ENCODE data around the gene RASA3.
"Not testable (repeated sequence)": the region's sequence is repeated elsewhere in the genome, so short reads cannot be mapped to it uniquely, and the experiment has no call there.

The RASA3 gene

GRCh38 chr13:114098689-114099056 is 33.8 kb downstream of the RASA3 start:
- DNase-seq = not testable (repeated sequence)

- no peak for DNase-seq
Observed at GRCh38 chr13:114097893-114098688, 34.3 kb downstream of the RASA3 start.

- DNase-seq = no peak
Observed at GRCh38 chr13:114097212-114097892, 35.1 kb downstream of the RASA3 start.

DNA sequence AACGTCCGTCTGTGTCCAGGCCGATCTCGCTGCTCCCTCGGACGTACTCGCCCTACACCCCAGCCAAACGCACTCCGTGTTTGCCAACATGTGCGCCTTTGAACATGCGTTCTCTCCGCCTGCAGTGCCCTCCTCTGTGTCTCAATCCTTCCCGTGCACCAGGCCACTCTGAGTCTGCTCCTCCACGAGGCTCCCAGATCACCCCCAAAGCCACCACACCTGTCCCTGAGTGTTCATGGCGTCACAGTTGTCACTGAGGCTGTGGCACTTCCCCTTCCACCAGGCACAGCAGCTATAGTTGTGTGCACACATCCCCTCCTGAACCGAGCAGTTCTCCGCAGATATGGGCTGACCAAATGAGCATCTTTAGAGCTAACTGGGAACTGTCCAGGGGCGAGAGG is 35.6 kb downstream of the RASA3 start:
- DNase-seq = no peak

DNA sequence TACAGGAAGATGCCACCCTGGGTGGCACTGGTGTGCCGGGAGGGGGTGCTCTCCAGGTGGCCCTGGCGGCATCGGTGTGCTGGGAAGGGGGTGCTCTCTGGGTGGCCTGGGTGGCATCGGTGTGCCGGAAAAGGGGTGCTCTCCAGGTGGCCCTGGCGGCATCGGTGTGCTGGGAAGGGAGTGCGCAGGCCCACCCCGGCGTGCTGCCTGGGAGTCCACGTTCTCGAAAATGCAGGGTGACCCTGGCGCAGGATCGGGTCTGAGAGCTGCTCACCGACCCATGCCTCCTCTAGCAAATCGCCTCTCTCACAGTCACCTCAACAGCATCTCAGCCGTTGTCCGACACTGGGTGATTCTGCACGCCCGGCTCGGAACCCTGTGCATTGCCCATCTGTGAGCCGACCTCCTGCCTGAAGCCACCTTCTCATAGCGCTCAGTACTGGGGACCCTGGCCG is 36.4 kb downstream of the RASA3 start:
- no peak for DNase-seq

GRCh38 chr13:114095486-114095885 is 36.9 kb downstream of the RASA3 start:
- no peak for DNase-seq

GRCh38 chr13:114093118-114093517 is 39.3 kb downstream of the RASA3 start:
- DNase-seq = no peak

DNA sequence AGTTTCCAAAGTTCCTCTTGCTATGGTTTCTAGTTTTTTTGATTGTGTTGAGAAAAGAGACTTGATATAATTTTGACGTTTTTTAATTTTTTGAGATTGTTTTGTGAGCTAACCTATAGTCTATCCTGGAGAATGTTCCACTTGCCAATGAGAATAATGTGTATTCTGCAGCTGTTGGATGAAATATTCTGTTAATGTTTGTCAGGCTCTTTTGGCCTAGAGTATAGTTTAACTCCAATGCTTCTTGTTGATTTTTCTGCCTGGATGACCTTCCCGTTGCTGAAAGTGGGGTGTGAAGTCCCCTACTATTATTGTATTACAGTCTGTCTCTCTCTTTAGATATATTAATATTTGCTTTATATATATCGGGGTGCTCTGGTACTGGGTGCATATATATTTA is 40.0 kb downstream of the RASA3 start:
- no peak for DNase-seq

DNA sequence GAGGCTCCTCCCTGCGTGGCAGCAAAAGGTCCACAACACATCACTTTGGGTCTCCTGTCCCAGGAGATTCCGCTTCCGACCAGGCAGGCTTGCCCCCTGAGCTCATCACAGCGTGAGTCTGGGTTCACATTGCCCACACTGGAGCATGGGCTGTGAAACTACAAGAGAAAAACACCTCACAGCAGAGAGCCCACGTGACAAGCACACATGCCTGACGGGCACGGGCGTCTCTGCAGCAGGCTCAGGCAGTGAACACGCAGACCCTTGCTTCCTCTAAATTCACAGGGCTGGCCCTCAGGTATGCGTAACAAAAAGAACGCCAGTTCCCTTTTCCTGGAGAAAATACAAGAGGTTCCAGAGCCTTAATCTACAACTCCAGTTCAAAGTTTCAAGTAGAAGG is 41.9 kb downstream of the RASA3 start:
- no peak for DNase-seq

GRCh38 chr13:114089751-114090400 is 42.5 kb downstream of the RASA3 start:
- DNase-seq = peak; percentile 48

GRCh38 chr13:114089341-114089740 is 43.1 kb downstream of the RASA3 start:
- DNase-seq = no peak

DNA sequence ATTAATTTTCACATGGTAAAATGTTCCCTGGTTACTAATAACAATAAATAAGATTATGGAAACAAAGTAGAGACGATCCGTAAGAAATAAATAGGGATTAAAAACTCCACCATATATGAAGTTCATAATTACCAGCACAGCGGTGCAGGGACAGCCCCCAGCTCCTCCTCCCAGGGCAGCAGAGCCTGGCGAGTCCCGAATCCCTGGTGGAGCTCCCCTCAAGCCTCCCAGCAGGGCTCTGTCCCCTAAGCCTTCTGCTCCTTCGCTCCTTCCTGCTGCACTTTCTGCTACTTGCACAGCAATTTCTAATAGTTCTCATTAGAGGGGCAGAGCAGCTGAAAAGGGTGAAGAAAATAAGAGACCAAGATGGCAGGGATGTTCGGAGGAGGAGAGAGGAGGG is 43.6 kb downstream of the RASA3 start:
- DNase-seq = no peak

GRCh38 chr13:114088234-114088633 is 44.2 kb downstream of the RASA3 start:
- no peak for DNase-seq

GRCh38 chr13:114087430-114087829 is 45.0 kb downstream of the RASA3 start:
- DNase-seq = no peak

GRCh38 chr13:114082849-114083645 is 49.4 kb downstream of the RASA3 start:
- no peak for DNase-seq

GRCh38 chr13:114081761-114082681 is 50.4 kb downstream of the RASA3 start:
- DNase-seq = no peak

DNA sequence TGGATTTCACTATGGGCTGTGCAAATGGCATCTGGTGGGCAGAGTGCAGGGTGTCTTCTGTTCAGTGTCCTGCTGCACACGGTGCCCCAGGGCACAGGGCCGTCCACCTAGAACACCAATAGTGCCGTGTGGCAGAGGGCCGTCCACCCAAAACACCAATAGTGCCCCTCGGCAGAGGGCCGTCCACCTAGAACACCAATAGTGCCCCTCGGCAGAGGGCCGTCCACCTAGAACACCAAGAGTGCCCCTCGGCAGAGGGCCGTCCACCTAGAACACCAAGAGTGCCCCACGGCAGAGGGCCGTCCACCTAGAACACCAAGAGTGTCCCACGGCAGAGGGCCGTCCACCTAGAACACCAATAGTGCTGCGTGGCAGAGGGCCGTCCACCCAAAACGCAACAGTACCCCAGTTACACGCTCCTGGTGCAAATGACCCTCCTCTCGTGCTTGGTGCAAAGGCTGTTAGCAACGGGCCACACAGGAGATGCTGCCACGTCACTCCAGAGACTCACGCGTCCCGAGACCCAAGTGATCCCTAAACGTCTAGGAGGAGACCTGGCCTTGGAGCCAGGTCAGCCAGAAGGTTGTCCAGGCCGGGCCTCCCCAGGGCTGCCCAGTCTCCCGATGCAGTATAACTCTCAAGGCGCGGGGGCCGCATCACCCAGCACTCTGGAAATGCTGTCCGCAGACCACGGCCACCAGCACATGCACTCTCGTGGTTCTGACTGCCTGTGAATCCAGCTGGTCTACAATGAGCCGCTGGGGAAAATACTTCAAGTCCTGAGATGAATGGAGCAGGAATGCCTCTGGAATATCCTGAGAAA is 51.5 kb downstream of the RASA3 start:
- no peak for DNase-seq

DNA sequence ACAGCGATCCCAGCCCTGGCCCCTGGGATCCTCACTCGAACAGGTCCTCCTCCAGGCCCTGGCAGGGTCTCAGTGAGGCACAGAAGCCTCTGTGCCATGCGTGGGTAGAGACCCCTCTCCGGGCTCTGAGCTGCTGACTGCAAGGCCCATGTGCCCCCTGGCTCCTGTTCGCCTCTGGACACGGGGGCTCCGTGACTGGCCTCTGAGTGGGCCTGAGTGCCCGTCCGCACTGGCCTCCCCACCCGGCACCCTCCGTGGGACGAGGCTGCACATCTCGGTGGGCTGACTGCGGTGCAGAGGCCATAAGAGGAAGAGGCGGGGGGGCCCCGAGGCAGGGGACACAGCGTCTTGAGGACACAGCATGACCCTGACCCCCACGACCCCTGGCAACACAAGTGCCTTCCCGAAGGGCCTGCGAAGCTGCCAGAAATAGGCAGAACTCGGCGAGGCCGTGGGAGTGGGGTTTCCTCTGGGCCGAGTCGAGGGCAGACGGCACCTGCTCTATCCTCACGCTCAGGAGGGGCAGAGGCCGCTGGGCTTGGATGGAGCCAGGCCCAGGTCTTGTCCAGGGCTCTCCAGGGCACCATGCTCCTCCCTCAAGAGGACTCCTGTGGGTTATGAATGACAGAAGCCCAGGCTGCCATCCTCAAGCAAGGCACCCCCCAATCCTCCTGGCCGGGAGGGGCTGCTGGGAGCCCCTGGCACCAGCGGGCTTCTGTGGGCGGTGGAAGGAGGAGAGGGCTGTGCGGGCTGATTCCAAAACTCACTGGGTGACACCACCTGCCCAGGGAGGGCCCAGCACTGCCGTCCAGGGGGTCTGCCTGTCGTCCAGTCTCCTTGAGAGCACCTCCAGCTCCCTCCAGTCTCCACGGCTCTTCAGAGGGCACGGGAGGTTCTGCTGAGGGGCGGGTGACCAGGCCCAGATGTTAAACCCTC is 52.6 kb downstream of the RASA3 start:
- DNase-seq = no peak

All from NCI-H748 treated with DMSO at 0.1 percent for 48 hours (cell line).